Measurements from ENCODE around the gene SPTBN1.

SPTBN1 gene

DNA sequence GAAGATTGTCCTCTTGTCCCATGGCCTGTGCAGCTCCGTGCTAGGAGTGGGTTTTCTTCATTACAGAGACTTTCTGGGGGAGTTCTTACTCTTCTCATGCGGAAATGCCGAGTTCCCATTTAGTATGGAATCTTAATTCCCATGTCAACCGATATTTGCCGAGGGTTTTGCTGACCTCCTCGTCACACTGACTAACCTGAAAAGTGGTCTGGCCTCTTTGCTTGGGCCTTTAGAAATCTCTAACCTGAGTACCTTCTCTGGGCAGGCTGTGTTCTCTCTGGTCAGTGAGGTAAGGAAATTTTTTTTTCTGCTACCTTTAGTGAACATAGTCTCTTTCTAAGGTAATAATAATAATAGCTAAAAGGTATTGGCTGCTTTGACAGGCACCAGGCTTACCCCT is 256.4 kb downstream of the SPTBN1 start:
- TF ChIP-seq, protein P1, sequence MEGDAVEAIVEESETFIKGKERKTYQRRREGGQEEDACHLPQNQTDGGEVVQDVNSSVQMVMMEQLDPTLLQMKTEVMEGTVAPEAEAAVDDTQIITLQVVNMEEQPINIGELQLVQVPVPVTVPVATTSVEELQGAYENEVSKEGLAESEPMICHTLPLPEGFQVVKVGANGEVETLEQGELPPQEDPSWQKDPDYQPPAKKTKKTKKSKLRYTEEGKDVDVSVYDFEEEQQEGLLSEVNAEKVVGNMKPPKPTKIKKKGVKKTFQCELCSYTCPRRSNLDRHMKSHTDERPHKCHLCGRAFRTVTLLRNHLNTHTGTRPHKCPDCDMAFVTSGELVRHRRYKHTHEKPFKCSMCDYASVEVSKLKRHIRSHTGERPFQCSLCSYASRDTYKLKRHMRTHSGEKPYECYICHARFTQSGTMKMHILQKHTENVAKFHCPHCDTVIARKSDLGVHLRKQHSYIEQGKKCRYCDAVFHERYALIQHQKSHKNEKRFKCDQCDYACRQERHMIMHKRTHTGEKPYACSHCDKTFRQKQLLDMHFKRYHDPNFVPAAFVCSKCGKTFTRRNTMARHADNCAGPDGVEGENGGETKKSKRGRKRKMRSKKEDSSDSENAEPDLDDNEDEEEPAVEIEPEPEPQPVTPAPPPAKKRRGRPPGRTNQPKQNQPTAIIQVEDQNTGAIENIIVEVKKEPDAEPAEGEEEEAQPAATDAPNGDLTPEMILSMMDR (IDR thresholded peaks at IDR 0.05; ENCODE audit: extremely low read depth, insufficient read depth, missing control alignments): no peak
- no peak for DNase-seq (ENCODE audit: low spot score)
- in situ Hi-C loops (cut with MboI; ENCODE audit: low pct_unique_long_range_greater_than_20kb, low sequenced_read_pairs, unreplicated experiment): loop anchor here (25.0 kb wide), 1 partner anchor 600 kb away; the partner anchor contains the start of gene ACYP2

DNA sequence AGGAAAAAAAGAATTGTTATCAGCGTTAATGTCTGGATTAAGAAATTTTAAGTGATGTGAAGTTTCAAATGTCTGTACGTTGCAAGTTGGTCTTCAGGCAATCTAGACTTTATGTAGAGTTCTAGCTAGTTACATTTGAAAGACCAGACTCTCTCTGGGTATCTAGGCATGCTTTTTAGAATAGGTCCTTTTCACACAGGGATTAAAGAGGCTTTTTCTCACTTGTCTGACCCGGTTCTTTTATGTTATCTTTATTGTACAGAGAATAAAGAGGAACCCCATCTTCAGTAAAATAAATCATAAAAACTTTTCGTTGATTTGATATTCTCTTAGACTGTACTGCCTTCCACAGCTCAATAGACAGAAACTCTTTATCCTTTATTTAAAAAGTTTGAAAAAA is 258.9 kb downstream of the SPTBN1 start:
- DNase-seq (ENCODE audit: low spot score): no peak
- in situ Hi-C loops (cut with MboI; ENCODE audit: low pct_unique_long_range_greater_than_20kb, low sequenced_read_pairs, unreplicated experiment): loop anchor here (25.0 kb wide), 1 partner anchor 603 kb away; the partner anchor contains the start of gene ACYP2
- TF ChIP-seq, protein P1 (IDR thresholded peaks at IDR 0.05; ENCODE audit: extremely low read depth, insufficient read depth, missing control alignments): no peak

DNA sequence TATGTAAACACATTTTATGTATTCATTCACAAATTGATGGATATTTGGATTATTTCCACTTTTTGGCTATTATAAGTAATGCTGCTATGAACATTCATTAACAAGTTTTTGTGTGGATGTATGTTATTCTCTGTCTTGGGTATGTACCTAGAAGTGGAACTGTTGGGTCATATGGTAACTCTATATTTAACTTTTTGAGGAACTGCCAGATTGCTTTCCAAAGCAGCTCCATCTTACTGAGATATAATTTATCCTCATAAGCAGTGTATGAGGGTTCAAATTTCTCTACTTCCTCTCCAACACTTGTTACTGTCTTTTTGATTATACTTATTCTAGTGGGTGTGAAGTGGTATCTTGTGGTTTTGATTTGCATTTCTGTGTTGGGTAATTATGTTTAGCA is 260.2 kb downstream of the SPTBN1 start:
- DNase-seq (ENCODE audit: low spot score): no peak
- in situ Hi-C loops (cut with MboI; ENCODE audit: low pct_unique_long_range_greater_than_20kb, low sequenced_read_pairs, unreplicated experiment): loop anchor here (25.0 kb wide), 1 partner anchor 604 kb away; the partner anchor contains the start of gene ACYP2
- TF ChIP-seq, protein P1 (IDR thresholded peaks at IDR 0.05; ENCODE audit: extremely low read depth, insufficient read depth, missing control alignments): no peak

DNA sequence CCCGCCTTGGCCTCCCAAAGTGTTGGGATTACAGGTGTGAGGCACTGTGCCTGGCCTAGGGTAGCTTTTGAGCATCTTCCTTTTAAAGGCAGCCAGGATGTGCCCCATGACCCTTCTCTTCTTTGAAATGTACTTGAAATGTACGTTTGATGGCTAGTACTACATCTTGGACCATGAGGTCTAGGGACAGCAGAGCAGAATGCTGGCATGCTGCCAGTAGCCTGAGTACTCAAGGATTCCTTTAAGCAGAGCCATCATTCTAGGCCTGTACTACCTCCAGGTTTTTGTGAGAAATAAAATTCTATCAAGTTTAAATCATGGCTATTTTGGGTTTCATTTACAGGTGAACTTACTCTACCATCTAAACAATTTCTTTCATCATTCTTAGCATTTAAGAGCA is 264.4 kb downstream of the SPTBN1 start:
- DNase-seq (ENCODE audit: low spot score): no peak
- TF ChIP-seq, protein P1 (IDR thresholded peaks at IDR 0.05; ENCODE audit: extremely low read depth, insufficient read depth, missing control alignments): no peak
- in situ Hi-C loops (cut with MboI; ENCODE audit: low pct_unique_long_range_greater_than_20kb, low sequenced_read_pairs, unreplicated experiment): loop anchor here (25.0 kb wide), 1 partner anchor 608 kb away; the partner anchor contains the start of gene ACYP2

Measured in GM13977 (cell line).